Neural cell (in vitro differentiated cells): Measurements from ENCODE around the gene GSC2. TPM values are rescaled to one million over a fixed set of nuclear protein-coding genes. Genes with fewer than 3 reads are reported as not detected.

Experiments
- H2AFZ ChIP-seq: fragments of 200-600, 300-800 bp; sonication (generic), shearing (Covaris generic); 2 replicates; pipeline ENCODE4 v1.6.0; 2014; ENCODE audit warnings: low read depth, mild to moderate bottlenecking, antibody characterized with exemption, low read length, moderate library complexity
- H3F3A ChIP-seq: fragments of 200-600 bp; shearing (Covaris generic); 2 replicates; pipeline ENCODE4 v1.6.1; 2016; ENCODE audit warnings: mild to moderate bottlenecking, moderate library complexity, mixed read lengths, antibody characterized with exemption, low read length; ENCODE audit not compliant: insufficient read depth, poor library complexity, severe bottlenecking
- H3K27ac ChIP-seq: fragments of 200-600, 300-800 bp; sonication (generic), shearing (Covaris generic); 2 replicates; pipeline ENCODE4 v1.5.1; 2014; ENCODE audit warnings: mild to moderate bottlenecking, low read length, moderate library complexity
- H3K27me3 ChIP-seq: fragments of 300-800, 200-600 bp; sonication (generic), shearing (Covaris generic); 2 replicates; pipeline ENCODE4 v1.6.0; 2014; ENCODE audit warnings: mild to moderate bottlenecking, low read depth, low read length, moderate library complexity; ENCODE audit not compliant: insufficient read depth
- H3K36me3 ChIP-seq: fragments of 300-800, 200-600 bp; sonication (generic), shearing (Covaris generic); 2 replicates; pipeline ENCODE4 v1.5.1; 2014; ENCODE audit warnings: mild to moderate bottlenecking, antibody characterized with exemption, low read length, moderate library complexity; ENCODE audit not compliant: insufficient read depth
- H3K4me2 ChIP-seq: fragments of 300-800, 200-600 bp; sonication (generic), shearing (Covaris generic); 2 replicates; pipeline ENCODE4 v1.6.0; 2014; ENCODE audit warnings: mild to moderate bottlenecking, low read length
- H3K4me3 ChIP-seq: fragments of 300-800, 200-600 bp; sonication (generic), shearing (Covaris generic); 2 replicates; pipeline ENCODE4 v1.5.1; 2014; ENCODE audit warnings: mild to moderate bottlenecking, low read length, moderate library complexity
- H3K79me2 ChIP-seq: fragments of 200-600 bp; shearing (Covaris generic); replicated peaks from 2 replicates; pipeline ENCODE4 v1.6.0; 2014; ENCODE audit warnings: mild to moderate bottlenecking, low read length, moderate library complexity; ENCODE audit not compliant: insufficient read depth
- H3K9ac ChIP-seq: fragments of 300-800, 200-600 bp; sonication (generic), shearing (Covaris generic); 2 replicates; pipeline ENCODE4 v1.6.1; 2016; ENCODE audit warnings: mild to moderate bottlenecking, low read length, mixed read lengths
- H3K9me2 ChIP-seq: fragments of 200-600 bp; shearing (Covaris generic); 2 replicates; pipeline ENCODE4 v1.6.1; 2016; ENCODE audit warnings: mild to moderate bottlenecking, low read length, mixed read lengths; ENCODE audit not compliant: insufficient read depth
- H3K9me3 ChIP-seq: fragments of 200-600, 300-800 bp; sonication (generic), shearing (Covaris generic); 2 replicates; pipeline ENCODE4 v1.6.1; 2016; ENCODE audit warnings: mild to moderate bottlenecking, mixed run types, low read length, moderate library complexity, mixed read lengths
- H4K20me1 ChIP-seq: fragments of 200-600 bp; shearing (Covaris generic); 2 replicates; pipeline ENCODE4 v1.6.1; 2016; ENCODE audit warnings: mild to moderate bottlenecking, mixed run types; ENCODE audit not compliant: insufficient read depth
- EP300 ChIP-seq: fragments of 450-650 bp; conservative IDR thresholded peaks from 2 replicates; pipeline ENCODE4 v1.6.1; 2014; ENCODE audit warnings: antibody characterized with exemption, mild to moderate bottlenecking, moderate library complexity; ENCODE audit not compliant: poor library complexity, severe bottlenecking
- EZH2 ChIP-seq: fragments of 200-600, 300-800 bp; shearing (Covaris generic), sonication (generic); IDR thresholded peaks from 2 replicates; pipeline ENCODE4 v1.6.1; 2014; ENCODE audit warnings: antibody characterized with exemption, low read length, borderline replicate concordance, mild to moderate bottlenecking; ENCODE audit not compliant: insufficient read depth, poor library complexity, severe bottlenecking
- MXI1 ChIP-seq: fragments of 450-650 bp; conservative IDR thresholded peaks from 2 replicates; pipeline ENCODE4 v1.6.1; 2014; ENCODE audit warnings: antibody characterized with exemption, mild to moderate bottlenecking; ENCODE audit not compliant: poor library complexity, severe bottlenecking
- POLR2AphosphoS5 ChIP-seq: IDR thresholded peaks from 2 replicates; pipeline ENCODE4 v1.6.1; 2012
- RAD21 ChIP-seq: fragments of 450-650 bp; conservative IDR thresholded peaks from 2 replicates; pipeline ENCODE4 v1.6.1; 2014; ENCODE audit warnings: antibody characterized with exemption, mild to moderate bottlenecking, moderate library complexity
- SMC3 ChIP-seq: fragments of 450-650 bp; conservative IDR thresholded peaks from 2 replicates; pipeline ENCODE4 v1.6.1; 2014; ENCODE audit warnings: antibody characterized with exemption, mild to moderate bottlenecking, moderate library complexity; ENCODE audit not compliant: poor library complexity
- TAF1 ChIP-seq: IDR thresholded peaks from 2 replicates; pipeline ENCODE4 v1.6.1; 2012; ENCODE audit warnings: low read depth
- polyA plus RNA-seq: library from polyadenylated mRNA; depleted of rRNA; stranded (reverse); fragments of >200 nt; gene quantifications from 2 replicates; pipeline ENCODE4 v1.2.3, GENCODE V29; 2014
- TF ChIP-seq, protein P1 (sequence below): fragments of 450-650 bp; IDR thresholded peaks from 2 replicates; pipeline ENCODE4 v1.5.1; 2014; ENCODE audit warnings: antibody characterized with exemption, mild to moderate bottlenecking, moderate library complexity; ENCODE audit not compliant: poor library complexity, severe bottlenecking
- TF ChIP-seq, protein P2 (sequence below): IDR thresholded peaks from 2 replicates; pipeline ENCODE4 v1.6.1; 2012; ENCODE audit warnings: borderline replicate concordance

Gene GSC2
- polyA plus RNA-seq, 1 donor from 2014 or later: not detected

DNA sequence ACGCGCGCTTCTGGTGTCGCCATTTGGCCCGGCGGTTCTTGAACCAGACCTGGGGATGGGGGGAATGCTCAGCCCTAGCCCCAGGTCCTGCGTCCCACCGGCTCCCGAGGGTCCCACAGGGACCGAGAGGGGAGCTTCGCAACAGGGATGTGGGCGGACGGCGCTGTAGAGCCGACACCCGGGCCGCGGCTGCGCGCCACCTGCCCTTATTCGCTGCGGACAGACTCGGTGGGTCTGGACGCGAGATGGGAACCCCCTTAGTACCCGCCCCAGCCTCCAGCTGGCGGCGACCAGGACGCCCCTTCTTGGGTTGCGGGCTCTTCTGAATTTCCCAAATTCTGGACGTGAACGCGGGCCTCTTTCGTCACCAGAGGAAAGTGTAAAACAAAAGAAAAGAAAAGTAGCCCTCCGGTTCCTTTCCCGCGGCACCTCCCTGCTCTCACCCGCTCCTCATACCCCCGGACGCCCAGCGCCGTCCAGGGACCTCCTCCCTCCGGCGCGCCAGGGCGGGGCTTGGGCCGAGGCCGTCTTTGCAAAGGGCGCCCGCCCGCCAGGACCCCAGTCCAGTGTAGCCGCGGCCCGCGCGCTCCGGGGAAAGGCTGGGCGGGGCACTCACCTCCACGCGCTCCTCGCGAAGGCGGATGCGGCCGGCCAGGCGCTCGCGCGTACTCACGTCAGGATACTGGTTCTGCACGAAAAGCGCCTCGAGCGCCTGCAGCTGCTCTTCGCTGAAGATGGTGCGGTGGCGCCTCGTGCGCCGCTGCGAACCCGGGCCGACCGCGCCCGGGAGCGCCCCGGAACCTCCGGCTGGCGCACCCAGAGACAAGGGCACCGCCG lies 827 bp downstream of the GSC2 start:
- Histone ChIP-seq H3K9me2 (no peaks in the 10 kb centered on the region), H3K27ac (no peak overlapping the region), H2AFZ (no peak overlapping the region), H3F3A (no peaks in the 10 kb centered on the region), H3K4me3 (peak overlapping the region; percentile 60), H4K20me1 (no peaks in the 10 kb centered on the region), H3K4me2 (no peak overlapping the region), H3K9ac (no peak overlapping the region), H3K79me2 (peaks cover 1% of the 10 kb centered on the region), H3K9me3 (peaks cover 6% of the 10 kb centered on the region), H3K36me3 (no peaks in the 10 kb centered on the region), H3K27me3 (peaks cover 70% of the 10 kb centered on the region)
- peak; percentile 97 for TF ChIP-seq EZH2
- no peak for TF ChIP-seq RAD21

DNA sequence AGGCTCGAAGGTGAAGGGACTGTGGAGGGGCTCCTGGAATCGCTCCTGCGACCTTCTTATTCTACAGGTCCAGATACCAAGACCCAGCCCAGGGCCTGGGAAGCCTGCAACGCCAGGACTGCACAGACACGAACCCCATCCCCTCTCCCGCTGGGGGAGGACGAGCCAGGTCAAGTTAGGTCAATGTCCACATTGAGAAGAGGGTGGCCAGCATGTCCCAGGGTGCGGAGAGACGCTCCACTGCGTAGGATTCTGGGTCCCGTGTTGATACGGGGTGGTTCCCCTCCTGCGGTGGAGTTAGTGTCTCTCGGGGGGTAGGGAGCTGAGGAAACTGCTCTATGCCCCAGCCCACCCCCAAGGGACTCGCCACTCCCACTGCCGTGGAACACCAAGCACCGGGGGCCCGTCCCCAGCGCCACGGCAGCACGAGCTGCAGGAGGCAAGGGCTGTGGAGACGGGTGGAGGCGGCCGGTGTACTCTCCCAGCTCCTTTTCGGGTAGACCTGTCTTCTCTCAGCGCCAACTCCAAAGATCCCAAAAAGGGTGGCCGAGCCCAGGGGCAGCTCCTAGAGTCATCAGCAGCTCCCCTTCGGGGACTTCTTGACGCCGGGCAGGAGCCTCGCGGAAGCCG lies 1.6 kb downstream of the GSC2 start:
- Histone ChIP-seq H3K4me3 (no peak overlapping the region), H2AFZ (no peak overlapping the region), H3K27ac (no peak overlapping the region), H3K9me3 (peaks cover 6% of the 10 kb centered on the region), H3K4me2 (no peak overlapping the region), H3K27me3 (peaks cover 66% of the 10 kb centered on the region), H3K9me2 (no peaks in the 10 kb centered on the region), H3K9ac (no peak overlapping the region), H3K36me3 (no peaks in the 10 kb centered on the region), H3F3A (no peaks in the 10 kb centered on the region), H4K20me1 (no peaks in the 10 kb centered on the region), H3K79me2 (peaks cover 8% of the 10 kb centered on the region)
- TF ChIP-seq RAD21: no peak
- TF ChIP-seq, protein P1, sequence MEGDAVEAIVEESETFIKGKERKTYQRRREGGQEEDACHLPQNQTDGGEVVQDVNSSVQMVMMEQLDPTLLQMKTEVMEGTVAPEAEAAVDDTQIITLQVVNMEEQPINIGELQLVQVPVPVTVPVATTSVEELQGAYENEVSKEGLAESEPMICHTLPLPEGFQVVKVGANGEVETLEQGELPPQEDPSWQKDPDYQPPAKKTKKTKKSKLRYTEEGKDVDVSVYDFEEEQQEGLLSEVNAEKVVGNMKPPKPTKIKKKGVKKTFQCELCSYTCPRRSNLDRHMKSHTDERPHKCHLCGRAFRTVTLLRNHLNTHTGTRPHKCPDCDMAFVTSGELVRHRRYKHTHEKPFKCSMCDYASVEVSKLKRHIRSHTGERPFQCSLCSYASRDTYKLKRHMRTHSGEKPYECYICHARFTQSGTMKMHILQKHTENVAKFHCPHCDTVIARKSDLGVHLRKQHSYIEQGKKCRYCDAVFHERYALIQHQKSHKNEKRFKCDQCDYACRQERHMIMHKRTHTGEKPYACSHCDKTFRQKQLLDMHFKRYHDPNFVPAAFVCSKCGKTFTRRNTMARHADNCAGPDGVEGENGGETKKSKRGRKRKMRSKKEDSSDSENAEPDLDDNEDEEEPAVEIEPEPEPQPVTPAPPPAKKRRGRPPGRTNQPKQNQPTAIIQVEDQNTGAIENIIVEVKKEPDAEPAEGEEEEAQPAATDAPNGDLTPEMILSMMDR: no peak

DNA sequence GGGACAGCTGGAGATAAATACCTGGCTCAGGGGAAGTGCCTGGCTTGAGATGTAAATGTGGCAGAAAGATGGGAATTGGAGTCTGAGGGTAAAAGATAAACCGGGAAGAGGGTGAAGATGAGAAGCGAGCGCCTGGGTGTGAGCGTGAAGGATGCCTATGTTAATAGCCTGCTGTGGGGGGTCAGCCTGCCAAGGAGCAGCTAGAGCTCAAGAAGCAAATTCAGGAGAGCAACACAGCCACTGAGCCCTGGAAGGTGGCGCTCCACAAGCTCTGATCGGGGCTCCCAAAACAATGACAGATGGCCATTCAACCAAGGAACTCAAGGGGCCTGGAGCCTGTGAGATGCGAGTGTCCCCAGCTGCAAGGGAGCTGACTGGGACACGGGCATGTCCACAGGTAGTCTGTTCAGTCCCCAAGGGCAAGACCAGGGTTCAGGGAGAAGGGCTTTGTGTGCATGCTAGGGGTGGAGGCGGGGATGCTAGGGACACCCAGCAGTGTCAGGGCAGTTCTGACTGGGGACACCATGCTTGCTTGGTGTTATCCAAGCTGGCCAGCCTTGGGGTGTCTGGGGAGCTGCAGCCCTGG lies 2.8 kb downstream of the GSC2 start:
- Histone ChIP-seq H3K79me2 (peaks cover 8% of the 10 kb centered on the region), H3K4me3 (no peak overlapping the region), H3F3A (no peaks in the 10 kb centered on the region), H3K36me3 (no peaks in the 10 kb centered on the region), H3K27ac (no peak overlapping the region), H3K4me2 (no peak overlapping the region), H2AFZ (no peak overlapping the region), H3K9me2 (no peaks in the 10 kb centered on the region), H3K9me3 (peaks cover 6% of the 10 kb centered on the region), H3K27me3 (peaks cover 56% of the 10 kb centered on the region), H4K20me1 (no peaks in the 10 kb centered on the region), H3K9ac (no peak overlapping the region)
- no peak for TF ChIP-seq EP300
- TF ChIP-seq RAD21: no peak
- no peak for TF ChIP-seq EZH2
- TF ChIP-seq SMC3: no peak
- no peak for TF ChIP-seq TAF1
- TF ChIP-seq MXI1: no peak
- TF ChIP-seq, protein P2, sequence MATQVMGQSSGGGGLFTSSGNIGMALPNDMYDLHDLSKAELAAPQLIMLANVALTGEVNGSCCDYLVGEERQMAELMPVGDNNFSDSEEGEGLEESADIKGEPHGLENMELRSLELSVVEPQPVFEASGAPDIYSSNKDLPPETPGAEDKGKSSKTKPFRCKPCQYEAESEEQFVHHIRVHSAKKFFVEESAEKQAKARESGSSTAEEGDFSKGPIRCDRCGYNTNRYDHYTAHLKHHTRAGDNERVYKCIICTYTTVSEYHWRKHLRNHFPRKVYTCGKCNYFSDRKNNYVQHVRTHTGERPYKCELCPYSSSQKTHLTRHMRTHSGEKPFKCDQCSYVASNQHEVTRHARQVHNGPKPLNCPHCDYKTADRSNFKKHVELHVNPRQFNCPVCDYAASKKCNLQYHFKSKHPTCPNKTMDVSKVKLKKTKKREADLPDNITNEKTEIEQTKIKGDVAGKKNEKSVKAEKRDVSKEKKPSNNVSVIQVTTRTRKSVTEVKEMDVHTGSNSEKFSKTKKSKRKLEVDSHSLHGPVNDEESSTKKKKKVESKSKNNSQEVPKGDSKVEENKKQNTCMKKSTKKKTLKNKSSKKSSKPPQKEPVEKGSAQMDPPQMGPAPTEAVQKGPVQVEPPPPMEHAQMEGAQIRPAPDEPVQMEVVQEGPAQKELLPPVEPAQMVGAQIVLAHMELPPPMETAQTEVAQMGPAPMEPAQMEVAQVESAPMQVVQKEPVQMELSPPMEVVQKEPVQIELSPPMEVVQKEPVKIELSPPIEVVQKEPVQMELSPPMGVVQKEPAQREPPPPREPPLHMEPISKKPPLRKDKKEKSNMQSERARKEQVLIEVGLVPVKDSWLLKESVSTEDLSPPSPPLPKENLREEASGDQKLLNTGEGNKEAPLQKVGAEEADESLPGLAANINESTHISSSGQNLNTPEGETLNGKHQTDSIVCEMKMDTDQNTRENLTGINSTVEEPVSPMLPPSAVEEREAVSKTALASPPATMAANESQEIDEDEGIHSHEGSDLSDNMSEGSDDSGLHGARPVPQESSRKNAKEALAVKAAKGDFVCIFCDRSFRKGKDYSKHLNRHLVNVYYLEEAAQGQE: no peak
- no peak for TF ChIP-seq POLR2AphosphoS5
- TF ChIP-seq, protein P1: no peak
